ENCODE data around the gene OR11L1.

OR11L1 gene, protein sequence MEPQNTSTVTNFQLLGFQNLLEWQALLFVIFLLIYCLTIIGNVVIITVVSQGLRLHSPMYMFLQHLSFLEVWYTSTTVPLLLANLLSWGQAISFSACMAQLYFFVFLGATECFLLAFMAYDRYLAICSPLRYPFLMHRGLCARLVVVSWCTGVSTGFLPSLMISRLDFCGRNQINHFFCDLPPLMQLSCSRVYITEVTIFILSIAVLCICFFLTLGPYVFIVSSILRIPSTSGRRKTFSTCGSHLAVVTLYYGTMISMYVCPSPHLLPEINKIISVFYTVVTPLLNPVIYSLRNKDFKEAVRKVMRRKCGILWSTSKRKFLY

DNA sequence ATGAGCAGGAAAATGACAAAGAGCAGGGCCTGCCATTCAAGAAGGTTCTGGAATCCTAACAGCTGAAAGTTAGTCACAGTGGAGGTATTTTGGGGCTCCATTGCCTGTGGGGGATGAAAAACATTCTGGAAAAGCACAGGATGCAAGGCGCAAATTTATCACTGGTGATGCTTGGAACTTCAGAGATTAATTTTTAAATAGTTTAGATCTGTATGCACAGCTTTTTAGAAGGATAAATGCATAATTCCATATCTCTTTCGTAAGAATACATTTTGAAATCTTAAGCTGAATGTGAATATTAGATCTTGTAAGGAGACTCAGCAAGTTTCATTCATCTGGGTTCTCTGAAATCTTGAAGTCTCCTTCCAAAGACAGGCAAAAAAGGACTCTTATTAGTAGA lies at the start of gene OR11L1:
OR11L1 (minus strand) TSS at position 101 of the 400 bp plus-strand sequence; CDS start at position 101, 0 bp downstream.
- no peak for DNase-seq (ENCODE audit: low spot score)

DNA sequence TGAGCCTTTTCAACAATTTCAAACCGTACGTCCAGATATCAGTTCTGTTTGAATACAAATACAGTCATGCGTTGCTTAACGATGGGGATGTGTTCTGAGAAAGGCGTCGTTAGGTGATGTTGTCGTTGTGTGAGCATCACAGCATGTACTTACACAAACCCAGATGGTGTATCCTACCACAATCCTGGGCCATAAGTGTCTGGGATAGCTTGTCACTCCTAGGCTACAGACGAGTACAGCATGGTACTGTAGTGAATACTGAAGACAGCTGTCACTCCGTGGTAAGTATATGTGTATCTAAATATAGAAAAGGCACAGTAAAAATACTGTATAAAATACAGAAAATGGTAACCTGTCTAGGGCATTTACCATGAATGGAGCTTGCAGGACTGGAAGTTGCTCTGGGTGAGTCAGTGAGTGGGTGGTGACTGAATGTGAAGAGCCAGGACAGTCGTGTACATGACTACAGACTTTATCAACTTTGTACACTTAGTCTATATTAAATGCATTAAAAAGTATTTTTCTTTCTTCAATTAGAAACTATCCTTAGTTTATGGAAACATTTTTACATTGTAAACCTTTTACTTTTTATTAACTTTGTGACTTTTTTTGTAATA lies 43.2 kb upstream of the OR11L1 start:
- DNase-seq (ENCODE audit: low spot score), result no peak

DNA sequence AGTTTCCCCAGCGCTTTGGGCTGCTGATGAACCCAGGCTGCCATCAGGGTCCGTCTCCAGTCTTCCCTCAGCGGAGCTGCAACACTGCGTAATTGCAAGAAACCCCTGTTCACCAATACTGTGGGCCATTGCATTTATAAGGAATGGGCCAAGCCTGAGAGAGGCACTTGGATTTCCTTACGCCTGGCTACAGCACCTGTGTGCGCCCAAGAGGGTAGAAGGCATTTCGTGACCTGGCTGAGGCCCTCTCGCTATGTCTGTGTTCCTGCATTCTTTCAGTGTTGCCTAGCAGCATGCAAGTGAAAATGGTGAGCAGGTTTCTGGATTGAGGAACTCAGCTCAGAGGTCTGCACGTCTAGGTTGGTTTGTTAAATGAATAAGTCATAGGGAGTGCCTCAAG lies 41.6 kb upstream of the OR11L1 start:
- no peak for DNase-seq (ENCODE audit: low spot score)

DNA sequence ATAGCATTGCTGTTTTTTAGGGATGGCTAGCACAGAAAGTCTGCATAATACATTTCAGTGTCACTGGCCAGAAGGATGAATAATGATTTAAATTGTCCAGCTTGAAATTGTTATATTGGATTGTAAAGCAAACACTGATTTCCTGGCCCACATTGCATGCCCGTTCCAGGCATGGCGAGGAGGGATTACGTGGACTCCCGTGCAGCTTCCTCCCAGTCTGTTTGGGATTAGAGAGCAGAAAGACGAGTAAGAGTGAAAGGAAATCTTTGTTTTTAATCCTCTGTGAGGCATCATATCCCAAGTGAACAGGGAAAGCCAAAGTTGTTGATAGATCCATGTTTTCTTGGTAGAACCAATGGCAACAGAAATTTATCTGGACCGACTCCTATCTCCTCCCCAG lies 23.7 kb upstream of the OR11L1 start:
- DNase-seq (ENCODE audit: low spot score), result no peak

DNA sequence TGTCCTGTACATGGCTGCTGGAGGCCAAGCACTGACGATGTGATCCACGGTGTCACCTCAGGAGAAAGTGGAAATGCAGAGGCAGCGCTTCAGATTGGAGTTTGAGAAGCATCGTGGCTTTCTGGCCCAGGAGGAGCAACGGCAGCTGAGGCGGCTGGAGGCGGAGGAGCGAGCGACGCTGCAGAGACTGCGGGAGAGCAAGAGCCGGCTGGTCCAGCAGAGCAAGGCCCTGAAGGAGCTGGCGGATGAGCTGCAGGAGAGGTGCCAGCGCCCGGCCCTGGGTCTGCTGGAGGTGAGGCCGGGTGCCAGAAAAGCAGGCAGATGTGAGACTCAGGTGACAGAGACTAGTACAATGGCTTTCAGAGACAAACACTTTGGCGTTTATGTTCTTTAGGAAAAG lies 22.9 kb upstream of the OR11L1 start:
- DNase-seq (ENCODE audit: low spot score), result no peak

DNA sequence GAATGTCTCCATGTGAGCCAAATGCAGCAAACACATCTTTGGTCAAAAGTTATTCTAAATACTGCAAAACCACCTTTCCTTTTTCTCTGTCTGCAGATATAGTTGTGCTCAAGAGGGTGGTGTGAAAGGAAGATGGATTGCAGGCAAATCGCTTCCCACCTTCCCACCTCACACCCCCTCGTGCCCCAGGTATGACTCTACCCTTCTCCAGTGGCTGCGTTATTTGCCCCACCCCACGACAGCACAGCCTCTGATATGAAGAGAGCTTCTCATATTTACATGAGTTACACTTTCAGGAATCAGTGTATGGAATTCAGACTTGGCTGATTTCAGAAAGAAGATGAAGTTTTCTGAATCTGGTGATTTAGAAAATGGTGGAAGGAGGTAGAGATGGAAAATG lies 21.1 kb upstream of the OR11L1 start:
- no peak for DNase-seq (ENCODE audit: low spot score)

DNA sequence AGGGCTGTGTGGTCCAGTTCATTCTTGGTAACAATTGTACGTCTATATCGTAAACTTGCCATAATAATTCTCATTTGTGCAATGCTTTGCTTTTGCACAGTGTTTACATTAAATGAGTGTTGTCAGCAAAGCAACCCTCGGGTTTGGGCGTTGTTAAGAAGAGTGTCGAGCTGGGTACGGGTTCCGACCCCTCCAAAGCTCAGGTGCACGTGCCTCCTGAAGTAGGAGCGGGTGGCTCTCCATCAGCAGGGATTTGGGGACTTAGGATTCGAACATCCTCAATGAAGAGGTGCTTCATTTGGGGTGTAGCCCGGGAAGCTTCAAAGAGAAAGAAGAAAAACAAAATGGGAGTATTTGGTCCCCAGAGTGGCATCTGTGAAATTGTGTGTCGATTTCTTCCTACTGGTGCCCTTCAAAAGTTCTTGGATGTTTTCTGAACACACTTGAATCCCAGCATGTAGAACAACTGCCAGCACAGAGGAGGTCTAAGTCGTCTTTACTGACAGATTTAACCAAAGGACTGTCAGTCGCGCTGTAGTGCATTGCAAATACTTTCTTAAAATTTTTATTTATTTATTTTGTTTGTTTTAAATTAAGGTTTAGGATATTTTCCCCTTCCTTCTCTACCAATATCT lies 16.4 kb upstream of the OR11L1 start:
- no peak for DNase-seq (ENCODE audit: low spot score)

DNA sequence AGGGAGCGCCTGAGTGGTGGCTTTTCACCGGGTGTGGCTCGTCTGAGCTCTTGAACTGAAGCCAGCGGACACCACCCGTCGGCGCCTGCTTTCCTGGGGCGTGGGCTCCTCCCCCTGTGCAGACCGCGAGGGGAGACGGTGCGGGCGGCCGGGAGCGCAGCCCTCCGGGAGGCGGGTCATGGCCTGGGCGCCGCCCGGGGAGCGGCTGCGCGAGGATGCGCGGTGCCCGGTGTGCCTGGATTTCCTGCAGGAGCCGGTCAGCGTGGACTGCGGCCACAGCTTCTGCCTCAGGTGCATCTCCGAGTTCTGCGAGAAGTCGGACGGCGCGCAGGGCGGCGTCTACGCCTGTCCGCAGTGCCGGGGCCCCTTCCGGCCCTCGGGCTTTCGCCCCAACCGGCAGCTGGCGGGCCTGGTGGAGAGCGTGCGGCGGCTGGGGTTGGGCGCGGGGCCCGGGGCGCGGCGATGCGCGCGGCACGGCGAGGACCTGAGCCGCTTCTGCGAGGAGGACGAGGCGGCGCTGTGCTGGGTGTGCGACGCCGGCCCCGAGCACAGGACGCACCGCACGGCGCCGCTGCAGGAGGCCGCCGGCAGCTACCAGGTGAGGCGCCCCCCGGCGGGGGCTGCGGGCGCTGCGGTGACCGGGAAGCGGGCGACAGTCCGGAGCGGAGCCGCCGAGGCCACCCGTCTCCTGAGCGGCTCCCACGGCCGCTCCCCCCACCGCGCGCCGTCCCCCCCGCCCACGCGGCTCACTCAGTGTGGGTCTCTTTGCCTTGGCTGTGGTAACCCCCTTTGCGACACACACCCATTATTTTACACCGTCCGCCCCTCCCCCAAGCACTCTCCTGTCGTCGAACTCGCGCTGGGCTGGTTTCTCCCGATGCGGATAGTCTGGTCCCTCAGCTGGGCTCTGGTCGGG lies 15.6 kb upstream of the OR11L1 start, which contains the start of gene TRIM58:
TRIM58 (plus strand) TSS at position 119 of the 916 bp plus-strand sequence; CDS start at position 179, 60 bp downstream.
- no peak for DNase-seq (ENCODE audit: low spot score)

DNA sequence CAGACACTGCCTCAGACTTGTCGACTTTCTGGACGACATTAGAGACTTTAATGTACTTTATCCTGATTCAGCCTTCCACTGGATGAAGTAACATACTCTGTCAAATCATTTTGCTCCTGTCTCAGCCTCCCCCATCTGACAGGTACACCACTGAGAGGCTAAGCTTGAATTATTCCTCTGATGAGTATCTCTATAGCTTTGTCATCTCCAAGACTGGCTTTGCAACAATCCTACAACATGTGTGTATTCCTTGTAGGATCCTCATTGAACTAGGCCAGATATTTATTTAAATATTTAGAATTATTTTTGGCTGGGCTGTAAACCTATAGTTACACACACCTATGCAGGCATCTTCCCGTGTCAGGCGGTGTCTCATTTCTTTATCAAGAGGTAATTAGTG lies 14.2 kb upstream of the OR11L1 start:
- no peak for DNase-seq (ENCODE audit: low spot score)

DNA sequence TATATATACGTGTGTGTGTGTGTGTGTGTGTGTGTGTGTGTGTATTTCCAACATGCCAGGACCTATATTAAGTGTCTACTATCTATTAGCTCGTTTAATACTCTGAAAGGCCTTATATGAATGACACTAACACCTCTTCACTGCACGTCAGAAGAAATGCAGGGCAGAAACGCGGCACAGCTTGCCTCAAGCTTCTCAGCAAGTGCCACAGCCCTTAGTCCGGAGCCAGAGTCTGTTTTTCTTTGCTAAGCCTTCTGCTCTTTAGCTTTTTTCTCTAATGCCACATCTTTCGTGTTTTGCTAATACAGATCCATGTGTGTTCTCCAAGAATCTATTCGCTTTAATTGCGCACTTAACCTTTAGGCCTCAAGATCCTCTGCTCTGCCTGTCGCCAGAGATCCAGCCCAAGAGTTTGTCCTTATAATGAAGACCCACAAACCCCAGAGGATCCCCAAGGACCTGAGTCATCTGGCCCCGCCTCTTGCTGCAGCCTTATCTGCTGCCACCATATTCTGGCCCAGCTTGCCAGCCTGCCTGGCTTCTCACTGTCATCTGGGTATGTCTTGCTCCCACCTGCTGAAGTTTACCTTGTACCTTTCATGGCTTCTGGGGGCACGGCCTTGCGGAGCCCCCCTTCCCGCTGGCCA lies 13.3 kb upstream of the OR11L1 start:
- no peak for DNase-seq (ENCODE audit: low spot score)

DNA sequence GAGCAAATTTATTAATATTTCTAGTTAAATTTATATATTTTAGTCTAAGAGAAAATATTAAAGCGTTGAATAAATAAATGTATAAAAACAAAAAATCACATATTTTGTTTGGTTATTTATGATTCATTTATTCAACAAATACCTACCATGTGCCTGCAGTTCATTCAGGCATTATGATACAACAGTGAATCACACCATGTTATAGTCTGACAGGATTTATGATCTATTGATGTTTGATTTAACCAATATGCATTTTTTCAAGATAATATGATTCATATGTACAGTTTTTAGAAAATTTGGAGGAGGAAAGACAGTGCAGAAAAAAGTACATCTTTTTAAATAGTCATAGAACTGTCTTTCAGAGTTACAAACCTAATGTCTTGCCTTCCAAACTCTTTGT lies 7.9 kb upstream of the OR11L1 start:
- DNase-seq (ENCODE audit: low spot score), result no peak

DNA sequence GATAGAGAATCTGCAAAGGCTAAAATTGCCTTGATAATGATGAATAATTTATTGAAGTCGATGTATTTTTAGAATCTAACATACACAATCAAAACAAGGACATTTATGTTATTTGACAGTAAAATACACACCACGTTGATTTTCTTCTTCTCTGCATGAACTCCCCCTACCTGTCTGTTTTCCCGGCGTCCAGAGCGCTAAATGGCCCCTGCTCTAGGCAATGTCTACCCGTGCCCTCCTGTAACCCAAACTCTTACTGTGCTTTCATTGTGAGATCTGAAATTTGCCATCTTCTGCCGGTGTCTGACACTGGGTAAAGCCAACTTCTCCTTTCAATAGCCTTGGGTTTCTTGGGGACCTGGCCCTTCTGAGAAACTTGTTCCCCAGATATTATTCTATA lies 6.7 kb upstream of the OR11L1 start:
- no peak for DNase-seq (ENCODE audit: low spot score)

DNA sequence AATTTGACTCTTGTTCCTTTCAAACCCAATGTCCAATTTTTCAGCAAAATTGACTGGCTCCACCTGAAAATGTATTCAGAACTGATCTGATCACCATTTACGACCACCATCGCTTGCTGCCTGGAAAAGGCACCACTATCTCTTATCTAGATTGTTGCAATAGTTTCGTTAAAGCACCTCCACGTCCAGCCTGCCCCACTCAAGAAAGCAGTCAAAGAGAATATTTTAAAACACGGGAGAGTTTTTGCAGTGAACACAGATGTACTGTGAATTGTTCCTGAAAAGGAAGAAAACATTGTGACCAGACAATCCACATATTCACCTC lies 4.0 kb upstream of the OR11L1 start:
- no peak for DNase-seq (ENCODE audit: low spot score)

DNA sequence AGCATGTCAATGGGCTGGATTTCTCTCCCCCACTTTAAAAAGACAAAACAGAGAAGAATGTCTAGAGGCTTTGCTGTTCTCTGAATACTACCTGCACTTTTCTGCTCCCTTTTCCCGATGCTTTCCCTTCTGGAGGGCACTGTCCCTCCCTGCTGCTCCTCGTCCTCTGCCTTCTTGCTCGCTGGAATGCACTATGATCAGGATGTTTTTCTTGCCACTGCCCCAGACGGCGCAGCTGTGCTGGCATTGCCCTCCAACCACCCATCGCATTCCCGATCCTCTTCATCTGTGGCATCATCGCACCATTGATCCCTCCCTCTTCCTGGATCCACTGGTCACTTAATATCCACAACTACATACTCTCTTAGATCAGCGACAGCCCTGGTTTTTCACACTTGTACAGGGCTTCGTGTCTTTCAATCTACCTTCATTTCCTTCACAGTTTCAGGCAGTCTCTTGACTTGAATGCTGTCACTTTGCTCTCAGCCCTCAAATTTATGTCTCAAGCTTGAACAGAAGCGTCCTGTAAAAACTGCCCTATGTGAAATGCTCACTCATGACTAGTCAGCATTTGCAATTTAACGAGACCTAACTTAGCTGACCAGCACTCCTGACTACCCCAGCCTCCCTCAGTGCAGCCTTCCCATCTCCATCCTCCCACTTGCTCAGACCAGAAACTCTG lies 3.5 kb upstream of the OR11L1 start:
- no peak for DNase-seq (ENCODE audit: low spot score)

DNA sequence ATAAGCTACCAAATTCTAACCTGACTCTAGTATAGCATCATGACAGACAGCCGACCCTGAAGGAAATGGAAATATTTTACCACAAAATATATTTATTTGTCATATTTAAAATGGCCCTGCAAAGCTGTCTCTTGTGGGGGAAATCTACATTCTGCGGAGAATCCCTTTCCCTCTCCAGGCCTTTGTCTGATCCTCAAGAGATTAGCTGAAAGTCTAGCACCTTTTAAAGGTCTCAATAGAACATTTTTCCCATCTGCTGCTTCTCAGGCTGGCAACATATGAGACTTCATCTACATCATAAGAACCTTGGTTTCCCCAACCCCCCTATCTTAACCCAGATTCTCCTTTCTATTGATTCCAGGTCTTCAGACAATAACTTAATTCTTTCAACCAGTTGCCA lies 1.7 kb upstream of the OR11L1 start:
- no peak for DNase-seq (ENCODE audit: low spot score)

DNA sequence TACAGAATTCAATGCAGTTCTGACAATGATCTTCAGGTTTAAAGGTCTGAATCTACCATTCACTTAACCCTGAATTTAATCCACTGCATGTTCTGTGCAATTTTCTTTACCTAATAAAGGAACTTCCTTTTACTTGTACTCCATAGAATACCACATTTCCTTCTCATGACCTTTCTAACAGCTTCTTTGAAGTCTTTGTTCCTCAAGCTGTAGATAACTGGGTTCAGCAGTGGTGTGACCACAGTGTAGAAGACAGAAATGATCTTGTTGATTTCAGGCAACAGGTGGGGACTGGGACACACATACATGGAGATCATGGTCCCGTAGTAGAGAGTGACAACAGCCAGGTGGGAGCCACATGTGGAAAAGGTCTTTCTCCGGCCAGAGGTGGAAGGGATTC lies 878 bp downstream of the OR11L1 start:
- no peak for DNase-seq (ENCODE audit: low spot score)

DNA sequence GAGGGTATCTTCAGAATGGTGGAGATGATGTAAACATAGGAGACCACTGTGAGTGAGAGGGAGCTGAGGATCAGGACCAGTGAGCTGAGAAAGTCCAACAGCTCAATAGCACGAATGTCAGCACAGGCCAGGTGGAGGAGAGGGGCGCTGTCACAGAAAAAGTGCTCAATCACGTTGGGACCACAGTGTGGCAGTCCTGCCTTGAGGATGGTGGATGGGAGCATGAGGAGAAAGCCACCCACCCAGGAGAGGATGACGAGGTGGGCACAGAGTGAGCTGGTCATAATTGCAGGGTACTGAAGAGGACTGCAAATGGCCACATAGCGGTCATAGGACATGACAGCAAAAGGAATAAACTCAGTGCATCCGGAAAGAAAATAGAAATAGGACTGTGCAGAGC lies 8.1 kb downstream of the OR11L1 start:
- DNase-seq (ENCODE audit: low spot score), result no peak

DNA sequence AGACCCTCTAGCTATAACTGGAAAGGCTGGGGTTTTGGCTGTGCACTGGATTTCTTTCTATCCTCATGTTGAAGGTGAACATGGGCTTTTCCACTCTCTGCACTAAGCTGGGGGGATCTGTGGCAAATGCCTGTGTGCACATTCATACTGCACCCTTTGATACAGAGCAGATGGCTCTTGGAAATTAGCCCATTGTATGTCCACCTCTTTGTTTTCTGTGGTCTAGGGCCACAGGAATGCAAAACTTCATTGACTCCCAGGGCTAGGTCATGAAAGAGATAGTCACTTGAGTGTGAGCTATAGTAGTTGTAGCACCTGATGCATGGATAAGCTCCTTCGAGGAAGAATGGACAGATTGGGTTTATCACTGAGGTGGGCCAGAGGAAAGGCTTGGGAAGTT lies 12.0 kb downstream of the OR11L1 start:
- no peak for DNase-seq (ENCODE audit: low spot score)

DNA sequence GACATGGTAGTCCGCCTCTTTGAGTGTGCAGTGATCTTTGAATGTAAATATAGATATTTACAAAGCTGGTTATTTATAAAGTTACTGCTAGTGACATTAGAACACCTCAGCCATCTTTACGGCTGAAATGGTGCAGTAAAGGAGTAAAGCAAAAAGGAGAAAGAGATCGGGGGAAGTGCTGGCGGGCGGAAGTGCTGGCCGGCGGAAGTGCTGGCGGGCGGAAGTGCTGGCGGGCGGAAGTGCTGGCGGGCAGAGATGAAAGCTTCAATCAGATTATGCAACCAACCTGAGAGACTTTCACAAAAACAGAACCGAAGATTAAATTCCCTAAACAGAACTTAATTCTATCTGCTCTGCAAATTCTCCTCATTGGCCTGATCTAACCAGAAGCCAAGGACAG lies 16.3 kb downstream of the OR11L1 start:
- DNase-seq (ENCODE audit: low spot score), result no peak

DNA sequence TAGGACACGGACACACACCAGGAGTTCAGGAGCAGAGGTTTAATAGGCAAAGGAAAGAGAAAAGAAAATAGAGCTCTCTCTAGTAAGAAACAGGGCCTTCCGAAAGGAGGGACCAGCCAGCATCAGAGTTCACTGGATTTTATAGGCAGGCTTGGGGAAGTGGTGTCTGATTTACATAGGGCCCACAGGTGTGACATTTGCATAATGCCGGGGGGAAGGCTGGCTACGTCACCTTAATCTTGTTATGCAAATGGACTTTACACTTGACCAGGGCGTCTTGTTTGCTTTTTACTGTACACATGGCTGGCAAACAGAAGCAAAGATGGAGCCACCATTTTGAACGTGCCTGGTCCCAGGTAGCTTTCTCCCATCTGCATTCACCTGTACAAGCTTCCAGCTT lies 17.7 kb downstream of the OR11L1 start, which contains the start of gene OR14A16:
OR14A16 (minus strand) TSS at position 97 of the 400 bp plus-strand sequence. CDS start 8,390 bp downstream, outside the sequence.
- no peak for DNase-seq (ENCODE audit: low spot score)

DNA sequence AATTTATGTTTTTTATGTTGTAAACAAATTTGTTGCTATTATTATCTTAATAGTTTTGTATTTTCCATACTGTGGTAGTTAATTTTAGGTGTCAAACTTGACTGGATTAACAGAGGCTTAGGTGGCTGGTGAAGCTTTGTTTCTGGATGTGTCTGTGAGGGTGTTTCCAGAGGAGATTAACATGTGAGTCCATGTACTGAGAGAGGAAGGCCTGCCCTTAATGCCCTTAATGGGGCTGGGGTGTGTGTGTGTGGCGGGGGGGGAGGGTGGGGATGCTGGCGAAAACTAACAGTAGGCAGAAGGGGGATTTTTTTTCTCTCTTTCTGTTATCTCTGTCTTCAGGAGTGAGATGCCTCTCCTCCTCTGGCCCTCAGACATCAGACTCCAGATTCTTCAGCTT lies 19.6 kb downstream of the OR11L1 start:
- no peak for DNase-seq (ENCODE audit: low spot score)
